Stomach (tissue), 9 donors: ENCODE data around the gene ICOS. TPM values are rescaled to one million over a fixed set of nuclear protein-coding genes. Genes with fewer than 3 reads are reported as not detected.

Source experiments
- DNase-seq, 2 donors: peaks; one replicate each; pipeline versions ENCODE4 v3.0.0 to v3.0.0-alpha.2; 2013 to 2019
- H3K27ac ChIP-seq, 5 donors: fragments of 200-600 bp in 4 of 5; sonication (generic) in 4 of 5; one replicate each; pipeline ENCODE4 v1.5.1; 2013 to 2019; ENCODE audit warnings: mild to moderate bottlenecking in 1 of 5, moderate library complexity in 1 of 5
- H3K27me3 ChIP-seq, 3 donors: fragments of 200-600 bp; sonication (generic); one replicate each; pipeline ENCODE4 v1.5.1; 2017 to 2019; ENCODE audit warnings: mixed run types in 1 of 3
- H3K36me3 ChIP-seq, 4 donors: fragments of 200-600 bp; sonication (generic); 1 replicate in 3 of 4; 2 replicates in 1 of 4; pipeline ENCODE4 v1.5.1; 2016 to 2019
- H3K4me1 ChIP-seq, 4 donors: fragments of 200-600 bp; sonication (generic); one replicate each; pipeline ENCODE4 v1.5.1; 2016 to 2019
- H3K4me3 ChIP-seq, 4 donors: fragments of 200-600 bp; sonication (generic) in 3 of 4; one replicate each; pipeline ENCODE4 v1.5.1; 2016 to 2019; ENCODE audit warnings: mild to moderate bottlenecking in 1 of 4
- H3K9me3 ChIP-seq, 4 donors: fragments of 200-600 bp; sonication (generic); one replicate each; pipeline ENCODE4 v1.5.1; 2016 to 2019
- EP300 ChIP-seq: sonication (generic); formaldehyde crosslinking; IDR thresholded peaks from one replicate; pipeline ENCODE4 v1.6.1; 2017; ENCODE audit warnings: antibody characterized with exemption
- POLR2A ChIP-seq, 4 donors: fragments of 450-650 bp; IDR thresholded peaks; one replicate each; pipeline ENCODE4 v1.6.1; 2016; ENCODE audit warnings: antibody characterized with exemption in 4 of 4, control low read depth in 2 of 4, mild to moderate bottlenecking in 1 of 4, moderate library complexity in 1 of 4
- POLR2AphosphoS5 ChIP-seq, 3 donors: sonication (generic); formaldehyde crosslinking; IDR thresholded peaks; one replicate each; pipeline ENCODE4 v1.6.1; 2016; ENCODE audit warnings: antibody characterized with exemption in 3 of 3
- WGBS, 5 donors: extraction: QIAGEN DNeasy Blood & Tissue Kit in 3 of 5; methylation state at CpG; one replicate each; pipeline versions ENCODE4 v1.1.5 to v1.1.7; 2013 to 2018; 5-methylcytosine and 5-hydroxymethylcytosine counted together
- intact Hi-C: fragments of 100-400 bp; cut with DNase I; formaldehyde crosslinking; loops from one replicate; pipeline ENCODE4 v1.15.1; 2023; ENCODE audit warnings: low total_unique reads
- polyA plus RNA-seq, 3 donors: library from polyadenylated mRNA; stranded (reverse); fragments of 200-250 nt; gene quantifications; one replicate each; pipeline ENCODE4 v1.2.3, GENCODE V29; 2013
- total RNA-seq, 5 donors: library from RNA; depleted of rRNA; stranded (reverse); fragments of >200 nt; gene quantifications; one replicate each; pipeline versions ENCODE4 v1.1.0 to v1.2.3, GENCODE V29; 2014 to 2016
- TF ChIP-seq, protein P1 (sequence below), 7 experiments: fragments of 450-650 bp in 4 of 7; fragments of 200-600 bp in 3 of 7; sonication (generic) in 3 of 7; IDR thresholded peaks; one replicate each; pipeline ENCODE4 v1.5.1; 2016 to 2019; ENCODE audit warnings: antibody characterized with exemption in 7 of 7, control low read depth in 2 of 7, mild to moderate bottlenecking in 1 of 7
- donor health status: healthy with polysubstance abuse.
- donor health status: Bipolar disorder and iron deficiency.
- donor health status: healthy.

The ICOS gene
- total and polyA plus RNA-seq, 8 donors, result 0.29 to 9.3 (median 0.33) TPM; not detected in 3

DNA sequence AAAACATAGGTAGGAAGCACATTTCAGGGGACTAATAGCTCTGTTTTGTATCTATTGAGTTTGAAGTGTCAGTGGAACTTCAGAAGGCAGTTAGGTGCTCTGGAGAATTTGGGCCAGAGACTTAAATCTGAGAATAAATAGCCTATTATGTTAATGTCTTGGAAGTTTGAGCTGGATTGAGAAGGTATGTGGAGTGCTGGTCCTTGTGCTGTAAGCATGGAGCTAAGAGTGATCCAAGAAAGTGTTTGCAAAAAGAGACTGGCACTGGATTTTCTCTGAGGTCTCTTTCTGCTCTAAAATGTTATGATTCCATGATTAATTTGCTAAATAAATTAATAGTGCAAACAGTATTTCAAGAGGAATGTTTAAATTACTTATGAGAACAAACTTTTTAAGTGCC, 63.3 kb downstream of the ICOS start:
- H3K9me3 ChIP-seq, result no peaks in the 10 kb centered on the region
- intact Hi-C loops, result no loop called here
- H3K4me3 ChIP-seq, result no peak overlapping the region
- no peaks in the 10 kb centered on the region for H3K27me3 ChIP-seq
- TF ChIP-seq, protein P1, sequence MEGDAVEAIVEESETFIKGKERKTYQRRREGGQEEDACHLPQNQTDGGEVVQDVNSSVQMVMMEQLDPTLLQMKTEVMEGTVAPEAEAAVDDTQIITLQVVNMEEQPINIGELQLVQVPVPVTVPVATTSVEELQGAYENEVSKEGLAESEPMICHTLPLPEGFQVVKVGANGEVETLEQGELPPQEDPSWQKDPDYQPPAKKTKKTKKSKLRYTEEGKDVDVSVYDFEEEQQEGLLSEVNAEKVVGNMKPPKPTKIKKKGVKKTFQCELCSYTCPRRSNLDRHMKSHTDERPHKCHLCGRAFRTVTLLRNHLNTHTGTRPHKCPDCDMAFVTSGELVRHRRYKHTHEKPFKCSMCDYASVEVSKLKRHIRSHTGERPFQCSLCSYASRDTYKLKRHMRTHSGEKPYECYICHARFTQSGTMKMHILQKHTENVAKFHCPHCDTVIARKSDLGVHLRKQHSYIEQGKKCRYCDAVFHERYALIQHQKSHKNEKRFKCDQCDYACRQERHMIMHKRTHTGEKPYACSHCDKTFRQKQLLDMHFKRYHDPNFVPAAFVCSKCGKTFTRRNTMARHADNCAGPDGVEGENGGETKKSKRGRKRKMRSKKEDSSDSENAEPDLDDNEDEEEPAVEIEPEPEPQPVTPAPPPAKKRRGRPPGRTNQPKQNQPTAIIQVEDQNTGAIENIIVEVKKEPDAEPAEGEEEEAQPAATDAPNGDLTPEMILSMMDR (IDR thresholded peaks at IDR 0.05), result no peak
- TF ChIP-seq POLR2A (IDR thresholded peaks at IDR 0.05) (no peak), POLR2AphosphoS5 (IDR thresholded peaks at IDR 0.05) (no peak), EP300 (no peak)
- no peak for DNase-seq
- H3K27ac ChIP-seq, result no peak overlapping the region
- H3K36me3 ChIP-seq, result no peaks in the 10 kb centered on the region
- peaks cover 0 to 9% (median 4%) of the 10 kb centered on the region in 4 donors for H3K4me1 ChIP-seq

DNA sequence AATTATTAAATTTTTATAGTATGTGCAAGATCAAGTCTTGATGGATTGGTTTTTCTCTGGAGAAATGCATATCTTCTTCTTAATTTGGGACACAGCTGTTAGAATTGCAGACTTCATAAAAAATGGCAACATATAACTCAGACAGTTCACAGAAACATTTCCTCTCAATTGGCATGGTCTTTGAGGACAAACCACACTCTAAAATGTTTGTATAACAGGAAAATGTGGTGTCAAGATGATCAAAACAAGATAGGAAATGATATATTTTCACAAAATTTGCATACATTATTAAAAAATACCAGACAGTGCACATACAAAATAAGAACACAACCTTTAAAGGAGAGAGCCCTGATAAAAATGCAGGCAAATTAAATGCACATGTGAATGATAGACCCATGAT, 63.9 kb downstream of the ICOS start:
- TF ChIP-seq POLR2AphosphoS5 (IDR thresholded peaks at IDR 0.05), result no peak
- no peak for TF ChIP-seq EP300
- TF ChIP-seq POLR2A (IDR thresholded peaks at IDR 0.05), result no peak
- TF ChIP-seq, protein P1 (IDR thresholded peaks at IDR 0.05), result no peak
- no peaks in the 10 kb centered on the region for H3K36me3 ChIP-seq
- H3K27me3 ChIP-seq, result no peaks in the 10 kb centered on the region
- H3K4me3 ChIP-seq, result no peak overlapping the region
- no peaks in the 10 kb centered on the region for H3K9me3 ChIP-seq
- no peak for DNase-seq
- H3K4me1 ChIP-seq, result peaks cover 0 to 9% (median 4%) of the 10 kb centered on the region in 4 donors
- intact Hi-C loops, result no loop called here
- H3K27ac ChIP-seq, result no peak overlapping the region

DNA sequence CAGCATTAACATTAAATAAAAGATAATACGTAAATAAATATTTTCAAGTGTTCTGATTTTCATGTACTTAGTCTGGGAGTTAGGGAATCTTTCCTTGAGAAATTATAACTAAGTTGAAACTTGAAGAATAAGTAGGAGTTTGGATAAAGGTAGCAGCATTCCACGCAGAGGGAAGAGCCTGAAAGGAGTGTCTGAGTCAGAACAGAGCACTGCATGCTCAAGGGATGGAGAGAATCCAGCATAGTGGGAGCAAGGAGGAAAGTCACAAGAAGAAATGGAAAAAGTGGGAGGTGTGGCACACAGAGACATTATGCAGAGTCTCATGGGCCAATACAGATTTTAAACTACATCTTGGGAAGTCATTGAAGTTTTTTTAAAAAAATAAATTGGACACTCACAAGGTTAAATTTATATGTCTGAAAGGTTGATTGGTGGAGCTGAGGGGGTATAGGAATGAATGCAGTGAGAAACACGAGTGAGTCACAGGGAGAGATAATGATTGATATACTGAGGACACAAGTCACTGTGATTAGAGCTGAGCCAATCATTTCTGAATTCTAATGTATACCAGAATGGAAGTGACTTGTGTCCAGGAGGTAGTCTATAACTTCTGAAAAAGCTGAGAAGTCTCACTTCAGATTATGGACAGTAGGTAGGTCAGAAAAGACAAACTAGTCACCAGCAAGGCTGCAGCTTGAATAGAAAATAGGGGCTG, 66.9 kb downstream of the ICOS start:
- WGBS, 5 donors, result 57 to 83% (median 76%) methylated on average over 3 of the region's 3 CpGs
- H3K9me3 ChIP-seq, result no peaks in the 10 kb centered on the region
- TF ChIP-seq POLR2A (IDR thresholded peaks at IDR 0.05) (no peak), POLR2AphosphoS5 (IDR thresholded peaks at IDR 0.05) (no peak), EP300 (no peak)
- TF ChIP-seq, protein P1 (IDR thresholded peaks at IDR 0.05), result no peak

DNA sequence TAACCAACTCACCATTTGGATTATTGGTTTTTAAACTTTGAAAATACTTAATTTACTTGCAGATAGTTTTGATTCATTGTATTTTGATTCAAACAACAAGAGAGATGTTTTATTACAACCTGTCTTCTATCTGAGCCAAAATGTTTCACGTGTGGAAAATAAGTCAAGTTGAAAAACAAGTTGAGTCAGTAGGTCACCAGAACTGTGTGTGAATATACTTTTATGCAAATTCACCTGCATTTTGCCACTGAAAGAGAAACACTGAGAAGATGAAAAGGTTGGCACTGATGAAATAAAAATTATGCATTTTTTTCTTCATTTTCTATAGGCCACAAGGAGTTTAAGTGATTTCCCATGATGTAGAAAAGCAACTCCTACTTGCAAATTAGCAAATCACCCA, 68.3 kb downstream of the ICOS start:
- Histone ChIP-seq H3K9me3 (no peaks in the 10 kb centered on the region), H3K36me3 (no peaks in the 10 kb centered on the region), H3K4me1 (peaks cover 0 to 3% (median under 1%) of the 10 kb centered on the region in 4 donors), H3K4me3 (no peak overlapping the region), H3K27ac (no peak overlapping the region), H3K27me3 (no peaks in the 10 kb centered on the region)
- intact Hi-C loops, result no loop called here
- DNase-seq, result no peak
- 21 to 60% (median 40%) methylated on average over 1 of the region's 1 CpG for WGBS, 5 donors
- TF ChIP-seq POLR2A (IDR thresholded peaks at IDR 0.05) (no peak), EP300 (no peak), POLR2AphosphoS5 (IDR thresholded peaks at IDR 0.05) (no peak)
- TF ChIP-seq, protein P1 (IDR thresholded peaks at IDR 0.05), result no peak

More for the DNA sequence above, 66.9 kb downstream of the ICOS start:
- Histone ChIP-seq H3K27ac (no peak overlapping the region), H3K4me1 (peaks cover 0 to 9% (median 2%) of the 10 kb centered on the region in 4 donors), H3K27me3 (no peaks in the 10 kb centered on the region), H3K4me3 (no peak overlapping the region), H3K36me3 (no peaks in the 10 kb centered on the region)
- no peak for DNase-seq
- intact Hi-C loops, result no loop called here
